ENCODE results near the gene TENM3. TPM values are rescaled to one million over a fixed set of nuclear protein-coding genes. Genes with fewer than 3 reads are reported as not detected.

Gene TENM3
- polyA plus RNA-seq, 1 experiment = 54.9 TPM

- H3K4me3 ChIP-seq (ENCODE audit: low read depth, low read length) = no peak overlapping the region
- ChIA-PET CTCF (no interaction called here), POLR2A (no interaction called here)
- DNase-seq (ENCODE audit: low read depth, low spot score) = no peak
- TF ChIP-seq CTCF (IDR thresholded peaks at IDR 0.05; ENCODE audit: low read depth, low read length) = no peak
- H3K27me3 ChIP-seq (ENCODE audit: control insufficient read depth, insufficient read depth, low read length) = no peaks in the 10 kb centered on the region
- no peak overlapping the region for H3K27ac ChIP-seq (ENCODE audit: low read depth, low read length)
- H3K9me3 ChIP-seq (ENCODE audit: control insufficient read depth, insufficient read depth, low read length) = peaks cover 3% of the 10 kb centered on the region; the same call in 1 of the 2 replicates
These were observed 23.8 kb downstream of the TENM3 start for GRCh38 chr4:182267048-182267447.

- Histone ChIP-seq H3K4me3 (ENCODE audit: low read depth, low read length) (no peak overlapping the region), H3K27ac (ENCODE audit: low read depth, low read length) (no peak overlapping the region), H3K9me3 (ENCODE audit: control insufficient read depth, insufficient read depth, low read length) (peaks cover 3% of the 10 kb centered on the region; the same call in 1 of the 2 replicates), H3K27me3 (ENCODE audit: control insufficient read depth, insufficient read depth, low read length) (no peaks in the 10 kb centered on the region)
- ChIA-PET POLR2A (no interaction called here), CTCF (no interaction called here)
- DNase-seq (ENCODE audit: low read depth, low spot score) = no peak
- TF ChIP-seq CTCF (IDR thresholded peaks at IDR 0.05; ENCODE audit: low read depth, low read length) = no peak
These were observed 25.8 kb downstream of the TENM3 start for GRCh38 chr4:182268966-182269365.

GRCh38 chr4:182271731-182272130 is 28.5 kb downstream of the TENM3 start:
- no peak for DNase-seq (ENCODE audit: low read depth, low spot score)
- ChIA-PET POLR2A (no interaction called here), CTCF (no interaction called here)
- no peak overlapping the region for H3K4me3 ChIP-seq (ENCODE audit: low read depth, low read length)
- peaks cover 3% of the 10 kb centered on the region; the same call in 1 of the 2 replicates for H3K9me3 ChIP-seq (ENCODE audit: control insufficient read depth, insufficient read depth, low read length)
- H3K27me3 ChIP-seq (ENCODE audit: control insufficient read depth, insufficient read depth, low read length) = no peaks in the 10 kb centered on the region
- TF ChIP-seq CTCF (IDR thresholded peaks at IDR 0.05; ENCODE audit: low read depth, low read length) = no peak
- no peak overlapping the region for H3K27ac ChIP-seq (ENCODE audit: low read depth, low read length)

- DNase-seq (ENCODE audit: low read depth, low spot score) = no peak
- H3K27me3 ChIP-seq (ENCODE audit: control insufficient read depth, insufficient read depth, low read length) = no peaks in the 10 kb centered on the region
- no peak for TF ChIP-seq CTCF (IDR thresholded peaks at IDR 0.05; ENCODE audit: low read depth, low read length)
- no peak overlapping the region for H3K4me3 ChIP-seq (ENCODE audit: low read depth, low read length)
- H3K9me3 ChIP-seq (ENCODE audit: control insufficient read depth, insufficient read depth, low read length) = peaks cover 3% of the 10 kb centered on the region; the same call in 1 of the 2 replicates
- POLR2A ChIA-PET = no interaction called here
- no peak overlapping the region for H3K27ac ChIP-seq (ENCODE audit: low read depth, low read length)
- CTCF ChIA-PET = no interaction called here
These were observed 28.9 kb downstream of the TENM3 start for GRCh38 chr4:182272151-182272550.

- POLR2A ChIA-PET = no interaction called here
- H3K9me3 ChIP-seq (ENCODE audit: control insufficient read depth, insufficient read depth, low read length) = peaks cover 3% of the 10 kb centered on the region; the same call in 1 of the 2 replicates
- no peak overlapping the region for H3K4me3 ChIP-seq (ENCODE audit: low read depth, low read length)
- no peak for TF ChIP-seq CTCF (IDR thresholded peaks at IDR 0.05; ENCODE audit: low read depth, low read length)
- H3K27ac ChIP-seq (ENCODE audit: low read depth, low read length) = no peak overlapping the region
- no peaks in the 10 kb centered on the region for H3K27me3 ChIP-seq (ENCODE audit: control insufficient read depth, insufficient read depth, low read length)
- CTCF ChIA-PET = no interaction called here
- no peak for DNase-seq (ENCODE audit: low read depth, low spot score)
These were observed 30.2 kb downstream of the TENM3 start for GRCh38 chr4:182273191-182273935.
